Glutamatergic neuron (in vitro differentiated cells): ENCODE data around the gene SLC25A26. TPM values are rescaled to one million over a fixed set of nuclear protein-coding genes. Genes with fewer than 3 reads are reported as not detected.

Experiments used
- DNase-seq: peaks from one replicate; pipeline ENCODE4 v3.0.0; 2022
- H3K27ac Mint-ChIP-seq: one replicate; pipeline ENCODE4 v1.8.0; 2020; ENCODE audit warnings: mild to moderate bottlenecking, mixed read lengths, inconsistent platforms; ENCODE audit not compliant: unreplicated experiment
- H3K27me3 Mint-ChIP-seq: one replicate; pipeline ENCODE4 v1.8.0; 2020; ENCODE audit warnings: mild to moderate bottlenecking, moderate library complexity, mixed read lengths, inconsistent platforms; ENCODE audit not compliant: unreplicated experiment
- H3K36me3 Mint-ChIP-seq: one replicate; pipeline ENCODE4 v1.8.0; 2020; ENCODE audit warnings: mild to moderate bottlenecking, mixed read lengths, inconsistent platforms; ENCODE audit not compliant: unreplicated experiment
- H3K4me1 Mint-ChIP-seq: one replicate; pipeline ENCODE4 v1.8.0; 2020; ENCODE audit warnings: mild to moderate bottlenecking, low read depth, mixed read lengths, inconsistent platforms; ENCODE audit not compliant: unreplicated experiment
- H3K4me3 Mint-ChIP-seq: one replicate; pipeline ENCODE4 v1.8.0; 2020; ENCODE audit warnings: mild to moderate bottlenecking, mixed read lengths, inconsistent platforms; ENCODE audit not compliant: unreplicated experiment
- H3K9me3 Mint-ChIP-seq: one replicate; pipeline ENCODE4 v1.8.0; 2020; ENCODE audit warnings: mild to moderate bottlenecking, moderate library complexity, mixed read lengths, inconsistent platforms; ENCODE audit not compliant: unreplicated experiment
- CTCF ChIP-seq: fragments of 200-600 bp; sonication (generic); IDR thresholded peaks from one replicate; pipeline ENCODE4 v1.5.0; 2021; ENCODE audit not compliant: partially characterized antibody, unreplicated experiment
- total RNA-seq: library from RNA; stranded (reverse); fragmentation: NEBNext Ultra II Directional; extraction: Animal tissue kit (Norgen Biotek cat#: 25700); gene quantifications from one replicate; pipeline ENCODE4 v1.2.1, GENCODE V29; 2021; ENCODE audit not compliant: unreplicated experiment

The SLC25A26 gene
- total RNA-seq, 1 donor from 2014 or later, result 12.7 TPM

- no peak for DNase-seq
- Mint-ChIP-seq H3K36me3 (no peaks in the 10 kb centered on the region), H3K27ac (no peak overlapping the region), H3K27me3 (no peaks in the 10 kb centered on the region), H3K9me3 (no peaks in the 10 kb centered on the region), H3K4me3 (no peak overlapping the region), H3K4me1 (peaks cover 6% of the 10 kb centered on the region)
- no peak for TF ChIP-seq CTCF
Measured at GRCh38 chr3:66229931-66230330, 9.1 kb downstream of the SLC25A26 start.

- no peaks in the 10 kb centered on the region for H3K27me3 Mint-ChIP-seq
- H3K36me3 Mint-ChIP-seq, result no peaks in the 10 kb centered on the region
- DNase-seq, result no peak
- H3K9me3 Mint-ChIP-seq, result no peaks in the 10 kb centered on the region
- no peak for TF ChIP-seq CTCF
- peaks cover 14% of the 10 kb centered on the region for H3K4me1 Mint-ChIP-seq
- no peak overlapping the region for H3K27ac Mint-ChIP-seq
- no peak overlapping the region for H3K4me3 Mint-ChIP-seq
Measured at GRCh38 chr3:66233033-66233432, 12.2 kb downstream of the SLC25A26 start.

GRCh38 chr3:66236281-66236680 lies 15.5 kb downstream of the SLC25A26 start:
- Mint-ChIP-seq H3K36me3 (peaks cover 5% of the 10 kb centered on the region), H3K9me3 (no peaks in the 10 kb centered on the region), H3K27me3 (no peaks in the 10 kb centered on the region), H3K4me1 (peaks cover 11% of the 10 kb centered on the region), H3K4me3 (no peak overlapping the region), H3K27ac (no peak overlapping the region)
- DNase-seq, result peak; percentile 18
- TF ChIP-seq CTCF, result peak; percentile 46

- Mint-ChIP-seq H3K4me3 (no peak overlapping the region), H3K27ac (no peak overlapping the region), H3K4me1 (peaks cover 11% of the 10 kb centered on the region), H3K27me3 (no peaks in the 10 kb centered on the region), H3K36me3 (peaks cover 5% of the 10 kb centered on the region), H3K9me3 (no peaks in the 10 kb centered on the region)
- no peak for DNase-seq
- no peak for TF ChIP-seq CTCF
Measured at GRCh38 chr3:66237552-66237951, 16.8 kb downstream of the SLC25A26 start.

- Mint-ChIP-seq H3K27ac (no peak overlapping the region), H3K36me3 (peaks cover 5% of the 10 kb centered on the region), H3K9me3 (no peaks in the 10 kb centered on the region), H3K4me3 (no peak overlapping the region), H3K4me1 (peaks cover 9% of the 10 kb centered on the region), H3K27me3 (no peaks in the 10 kb centered on the region)
- TF ChIP-seq CTCF, result no peak
- DNase-seq, result no peak
Measured at GRCh38 chr3:66239513-66240123, 18.8 kb downstream of the SLC25A26 start.
